ENCODE results near the gene HOXA9.

- TF ChIP-seq CTCF (optimal IDR thresholded peaks at IDR 0.05 in 1 of 3, IDR thresholded peaks at IDR 0.05 in 1 of 3, conservative IDR thresholded peaks at IDR 0.05 in 1 of 3; ENCODE audit: extremely low read depth in 1 of 3, insufficient read depth in 2 of 3, low read length in 3 of 3): no peak
- TF ChIP-seq EZH2 (IDR thresholded peaks at IDR 0.05; ENCODE audit: low read length): no peak
Observed at GRCh38 chr7:27172315-27172774, 7.0 kb upstream of the HOXA9 start.

Measured in keratinocyte (primary cell).